Colonic mucosa (tissue), 4 donors: ENCODE measurements around the gene CLASP2. TPM values are rescaled to one million over a fixed set of nuclear protein-coding genes. Genes with fewer than 3 reads are reported as not detected.
"Not testable (repeated sequence)": the region's sequence is repeated elsewhere in the genome, so short reads cannot be mapped to it uniquely, and the experiment has no call there.

Experiments used
- DNase-seq: peaks from one replicate; pipeline ENCODE4 v3.0.0-alpha.2; 2020
- H3K27ac ChIP-seq: fragments of 200-600 bp; one replicate; pipeline ENCODE4 v1.8.0; 2021
- H3K27me3 ChIP-seq: fragments of 200-600 bp; one replicate; pipeline ENCODE4 v1.8.0; 2021
- H3K36me3 ChIP-seq: fragments of 200-600 bp; one replicate; pipeline ENCODE4 v1.8.0; 2021
- H3K4me1 ChIP-seq: fragments of 200-600 bp; one replicate; pipeline ENCODE4 v1.8.0; 2021; ENCODE audit warnings: mild to moderate bottlenecking
- H3K4me3 ChIP-seq: fragments of 200-600 bp; one replicate; pipeline ENCODE4 v1.8.0; 2021
- H3K9ac ChIP-seq, 2 donors: one replicate each; pipeline ENCODE4 v1.7.0; 2013; ENCODE audit warnings: control low read depth in 2 of 2, low read depth in 2 of 2, low read length in 2 of 2
- H3K9me3 ChIP-seq: fragments of 200-600 bp; one replicate; pipeline ENCODE4 v1.8.0; 2021
- intact Hi-C: fragments of 100-400 bp; cut with DNase I; formaldehyde crosslinking; loops from one replicate; pipeline ENCODE4 v1.14.1; 2022
- total RNA-seq, 2 donors: library from RNA; stranded (reverse); fragmentation: NEBNext Ultra II Directional in 1 of 2; extraction: Animal tissue kit (Norgen Biotek cat#: 25700) in 1 of 2; gene quantifications; one replicate each; pipeline ENCODE4 v1.2.1, GENCODE V29; 2021
- TF ChIP-seq, protein P1 (sequence below): fragments of 200-600 bp; IDR thresholded peaks from one replicate; pipeline ENCODE4 v1.8.0; 2022; ENCODE audit warnings: antibody characterized with exemption, mild to moderate bottlenecking
- donor health status: healthy.
- donor health status: DM: no; HTN: no; CAD: no.
- donor health status: DM: no; HTN: no; CAD: no.

The CLASP2 gene
- total RNA-seq, 2 donors from 2014 or later = 37.4 to 40.9 TPM

DNA sequence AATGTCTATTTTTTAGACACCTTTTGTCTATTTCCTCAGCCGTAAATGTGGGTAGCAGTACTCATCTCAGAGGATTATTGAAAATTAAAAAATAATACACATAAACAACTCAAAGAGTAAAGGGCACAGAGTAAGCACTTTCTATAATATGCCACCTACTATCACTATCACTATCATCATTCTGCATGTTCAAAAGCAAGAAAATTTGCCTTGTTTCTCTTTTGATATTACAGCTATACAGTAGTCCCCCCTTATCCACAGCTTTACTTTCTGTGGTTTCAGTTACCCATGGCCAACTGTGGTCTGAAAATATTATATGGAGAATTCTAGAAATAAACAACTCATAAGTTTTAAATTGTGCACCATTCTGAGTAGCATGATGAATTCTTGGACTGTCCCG is 27.7 kb downstream of the CLASP2 start:
- H3K36me3 ChIP-seq = no peaks in the 10 kb centered on the region
- DNase-seq = no peak
- H3K27ac ChIP-seq = no peak overlapping the region
- H3K9me3 ChIP-seq = no peaks in the 10 kb centered on the region
- intact Hi-C loops = no loop called here
- no peak overlapping the region for H3K9ac ChIP-seq
- no peaks in the 10 kb centered on the region for H3K27me3 ChIP-seq
- no peaks in the 10 kb centered on the region for H3K4me1 ChIP-seq
- H3K4me3 ChIP-seq = no peak overlapping the region
- TF ChIP-seq, protein P1, sequence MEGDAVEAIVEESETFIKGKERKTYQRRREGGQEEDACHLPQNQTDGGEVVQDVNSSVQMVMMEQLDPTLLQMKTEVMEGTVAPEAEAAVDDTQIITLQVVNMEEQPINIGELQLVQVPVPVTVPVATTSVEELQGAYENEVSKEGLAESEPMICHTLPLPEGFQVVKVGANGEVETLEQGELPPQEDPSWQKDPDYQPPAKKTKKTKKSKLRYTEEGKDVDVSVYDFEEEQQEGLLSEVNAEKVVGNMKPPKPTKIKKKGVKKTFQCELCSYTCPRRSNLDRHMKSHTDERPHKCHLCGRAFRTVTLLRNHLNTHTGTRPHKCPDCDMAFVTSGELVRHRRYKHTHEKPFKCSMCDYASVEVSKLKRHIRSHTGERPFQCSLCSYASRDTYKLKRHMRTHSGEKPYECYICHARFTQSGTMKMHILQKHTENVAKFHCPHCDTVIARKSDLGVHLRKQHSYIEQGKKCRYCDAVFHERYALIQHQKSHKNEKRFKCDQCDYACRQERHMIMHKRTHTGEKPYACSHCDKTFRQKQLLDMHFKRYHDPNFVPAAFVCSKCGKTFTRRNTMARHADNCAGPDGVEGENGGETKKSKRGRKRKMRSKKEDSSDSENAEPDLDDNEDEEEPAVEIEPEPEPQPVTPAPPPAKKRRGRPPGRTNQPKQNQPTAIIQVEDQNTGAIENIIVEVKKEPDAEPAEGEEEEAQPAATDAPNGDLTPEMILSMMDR = no peak

DNA sequence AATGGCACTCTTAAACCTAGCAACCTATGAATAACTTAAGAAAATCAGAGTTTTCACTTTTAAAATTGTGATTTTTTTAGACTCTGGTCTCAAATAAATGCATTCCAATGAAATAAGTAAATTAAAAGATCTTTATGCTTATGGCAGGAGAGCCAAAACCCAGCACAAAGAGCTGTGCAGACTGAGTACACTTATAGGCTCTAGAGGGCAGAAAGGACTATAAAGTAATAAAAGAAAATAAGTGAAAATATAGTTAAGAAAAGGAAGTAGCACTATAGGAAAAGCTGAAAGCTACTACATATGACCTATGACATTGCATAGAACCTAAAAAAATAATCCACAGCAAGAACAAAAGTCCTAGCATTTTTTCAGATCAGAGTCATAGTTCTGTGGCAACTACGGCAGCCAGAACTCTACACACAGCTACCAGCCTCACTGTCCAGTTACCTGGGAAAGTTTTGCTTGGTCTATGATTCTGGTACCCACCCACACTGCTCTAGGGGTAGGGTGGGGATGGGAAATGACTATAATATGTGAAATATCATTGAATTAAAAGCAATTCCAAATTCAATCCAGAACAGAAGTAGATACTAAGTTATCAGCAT is 30.5 kb downstream of the CLASP2 start:
- no peaks in the 10 kb centered on the region for H3K4me1 ChIP-seq
- H3K27ac ChIP-seq = no peak overlapping the region
- no peak for DNase-seq
- H3K9ac ChIP-seq = no peak overlapping the region
- no peaks in the 10 kb centered on the region for H3K9me3 ChIP-seq
- no peaks in the 10 kb centered on the region for H3K27me3 ChIP-seq
- no peaks in the 10 kb centered on the region for H3K36me3 ChIP-seq
- TF ChIP-seq, protein P1 = no peak
- intact Hi-C loops = no loop called here
- H3K4me3 ChIP-seq = no peak overlapping the region

DNA sequence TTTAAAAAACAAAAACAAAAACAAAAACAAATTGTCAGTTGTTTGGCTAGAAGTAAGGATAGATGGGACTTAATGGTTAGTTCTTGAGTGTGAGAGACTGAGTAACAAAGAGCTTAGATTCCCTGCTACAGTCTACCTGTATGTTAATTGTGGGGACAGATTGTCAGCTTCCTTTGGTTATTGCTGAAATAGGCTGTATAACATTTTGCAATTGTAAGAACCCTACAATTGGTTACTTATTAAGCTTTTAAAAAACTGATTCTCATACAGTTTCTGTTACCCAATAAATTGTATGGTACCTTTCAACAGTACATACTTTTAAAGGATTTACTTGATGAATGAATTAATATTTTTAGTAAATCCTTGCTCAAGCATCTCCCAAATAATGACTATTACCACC is 35.3 kb downstream of the CLASP2 start:
- Histone ChIP-seq H3K36me3 (no peaks in the 10 kb centered on the region), H3K4me1 (no peaks in the 10 kb centered on the region), H3K27ac (no peak overlapping the region), H3K9me3 (no peaks in the 10 kb centered on the region), H3K9ac (no peak overlapping the region), H3K4me3 (no peak overlapping the region), H3K27me3 (no peaks in the 10 kb centered on the region)
- intact Hi-C loops = no loop called here
- DNase-seq = no peak
- TF ChIP-seq, protein P1 = no peak

DNA sequence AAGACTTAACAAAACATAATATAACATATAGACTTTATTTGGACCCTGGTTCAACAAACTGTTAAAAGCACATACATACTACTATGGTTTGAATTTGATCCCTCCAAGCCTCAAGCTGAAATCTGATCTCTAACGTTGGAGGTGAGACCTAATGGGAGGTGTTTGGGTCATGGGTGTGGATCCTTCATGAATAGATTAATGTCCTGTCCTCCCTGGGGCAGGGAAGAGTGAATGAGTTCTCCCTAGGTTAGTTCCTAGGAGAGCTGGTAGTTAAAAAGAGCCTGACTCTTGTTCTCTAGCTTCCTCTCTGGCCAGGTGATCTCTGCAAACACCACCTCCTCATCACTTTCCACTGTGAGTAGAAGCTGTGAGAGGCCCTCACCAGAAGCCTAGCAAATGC is 36.4 kb downstream of the CLASP2 start:
- no peak for DNase-seq
- Histone ChIP-seq H3K27ac (no peak overlapping the region), H3K4me3 (no peak overlapping the region), H3K9ac (no peak overlapping the region), H3K27me3 (no peaks in the 10 kb centered on the region), H3K9me3 (no peaks in the 10 kb centered on the region), H3K4me1 (no peaks in the 10 kb centered on the region), H3K36me3 (no peaks in the 10 kb centered on the region)
- TF ChIP-seq, protein P1 = no peak
- intact Hi-C loops = no loop called here

DNA sequence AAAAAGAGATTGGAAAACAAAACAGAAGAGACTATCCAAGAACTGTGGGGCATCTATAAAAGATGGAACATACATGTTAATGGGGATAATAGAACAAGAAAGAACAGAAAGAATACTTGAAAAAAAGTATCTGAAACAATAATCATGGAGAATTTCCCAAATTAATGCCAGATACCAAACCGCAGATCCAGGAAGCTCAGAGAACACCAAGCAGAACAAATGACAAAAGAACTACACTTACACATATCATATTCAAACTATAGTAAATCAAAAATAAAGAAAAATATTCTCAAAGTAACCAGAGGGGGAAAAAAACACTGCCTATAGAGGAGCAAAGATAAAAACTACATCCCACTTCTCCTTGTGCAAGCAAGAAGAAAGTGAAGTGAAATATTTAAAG is 40.0 kb downstream of the CLASP2 start:
- no peaks in the 10 kb centered on the region for H3K36me3 ChIP-seq
- H3K27me3 ChIP-seq = no peaks in the 10 kb centered on the region
- no peak overlapping the region for H3K9ac ChIP-seq
- H3K27ac ChIP-seq = no peak overlapping the region
- intact Hi-C loops = no loop called here
- no peaks in the 10 kb centered on the region for H3K4me1 ChIP-seq
- H3K4me3 ChIP-seq = no peak overlapping the region
- no peak for DNase-seq
- no peaks in the 10 kb centered on the region for H3K9me3 ChIP-seq
- TF ChIP-seq, protein P1 = no peak

DNA sequence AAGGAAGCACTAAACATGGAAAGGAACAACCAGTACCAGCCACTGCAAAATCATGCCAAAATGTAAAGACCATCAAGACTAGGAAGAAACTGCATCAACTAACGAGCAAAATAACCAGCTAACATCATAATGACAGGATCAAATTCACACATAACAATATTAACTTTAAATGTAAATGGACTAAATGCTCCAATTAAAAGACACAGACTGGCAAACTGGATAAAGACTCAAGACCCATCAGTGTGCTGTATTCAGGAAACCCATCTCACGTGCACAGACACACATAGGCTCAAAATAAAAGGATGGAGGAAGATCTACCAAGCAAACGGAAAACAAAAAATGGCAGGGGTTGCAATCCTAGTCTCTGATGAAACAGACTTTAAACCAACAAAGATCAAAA is 44.6 kb downstream of the CLASP2 start:
- H3K9me3 ChIP-seq, DNase-seq, H3K27me3 ChIP-seq, H3K4me3 ChIP-seq, intact Hi-C loops, H3K4me1 ChIP-seq, H3K27ac ChIP-seq, H3K36me3 ChIP-seq, H3K9ac ChIP-seq: not testable (repeated sequence)
